ENCODE measurements around the gene XYLT1.
"Not testable (repeated sequence)": the region's sequence is repeated elsewhere in the genome, so short reads cannot be mapped to it uniquely, and the experiment has no call there.

XYLT1 gene, protein sequence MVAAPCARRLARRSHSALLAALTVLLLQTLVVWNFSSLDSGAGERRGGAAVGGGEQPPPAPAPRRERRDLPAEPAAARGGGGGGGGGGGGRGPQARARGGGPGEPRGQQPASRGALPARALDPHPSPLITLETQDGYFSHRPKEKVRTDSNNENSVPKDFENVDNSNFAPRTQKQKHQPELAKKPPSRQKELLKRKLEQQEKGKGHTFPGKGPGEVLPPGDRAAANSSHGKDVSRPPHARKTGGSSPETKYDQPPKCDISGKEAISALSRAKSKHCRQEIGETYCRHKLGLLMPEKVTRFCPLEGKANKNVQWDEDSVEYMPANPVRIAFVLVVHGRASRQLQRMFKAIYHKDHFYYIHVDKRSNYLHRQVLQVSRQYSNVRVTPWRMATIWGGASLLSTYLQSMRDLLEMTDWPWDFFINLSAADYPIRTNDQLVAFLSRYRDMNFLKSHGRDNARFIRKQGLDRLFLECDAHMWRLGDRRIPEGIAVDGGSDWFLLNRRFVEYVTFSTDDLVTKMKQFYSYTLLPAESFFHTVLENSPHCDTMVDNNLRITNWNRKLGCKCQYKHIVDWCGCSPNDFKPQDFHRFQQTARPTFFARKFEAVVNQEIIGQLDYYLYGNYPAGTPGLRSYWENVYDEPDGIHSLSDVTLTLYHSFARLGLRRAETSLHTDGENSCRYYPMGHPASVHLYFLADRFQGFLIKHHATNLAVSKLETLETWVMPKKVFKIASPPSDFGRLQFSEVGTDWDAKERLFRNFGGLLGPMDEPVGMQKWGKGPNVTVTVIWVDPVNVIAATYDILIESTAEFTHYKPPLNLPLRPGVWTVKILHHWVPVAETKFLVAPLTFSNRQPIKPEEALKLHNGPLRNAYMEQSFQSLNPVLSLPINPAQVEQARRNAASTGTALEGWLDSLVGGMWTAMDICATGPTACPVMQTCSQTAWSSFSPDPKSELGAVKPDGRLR

DNA sequence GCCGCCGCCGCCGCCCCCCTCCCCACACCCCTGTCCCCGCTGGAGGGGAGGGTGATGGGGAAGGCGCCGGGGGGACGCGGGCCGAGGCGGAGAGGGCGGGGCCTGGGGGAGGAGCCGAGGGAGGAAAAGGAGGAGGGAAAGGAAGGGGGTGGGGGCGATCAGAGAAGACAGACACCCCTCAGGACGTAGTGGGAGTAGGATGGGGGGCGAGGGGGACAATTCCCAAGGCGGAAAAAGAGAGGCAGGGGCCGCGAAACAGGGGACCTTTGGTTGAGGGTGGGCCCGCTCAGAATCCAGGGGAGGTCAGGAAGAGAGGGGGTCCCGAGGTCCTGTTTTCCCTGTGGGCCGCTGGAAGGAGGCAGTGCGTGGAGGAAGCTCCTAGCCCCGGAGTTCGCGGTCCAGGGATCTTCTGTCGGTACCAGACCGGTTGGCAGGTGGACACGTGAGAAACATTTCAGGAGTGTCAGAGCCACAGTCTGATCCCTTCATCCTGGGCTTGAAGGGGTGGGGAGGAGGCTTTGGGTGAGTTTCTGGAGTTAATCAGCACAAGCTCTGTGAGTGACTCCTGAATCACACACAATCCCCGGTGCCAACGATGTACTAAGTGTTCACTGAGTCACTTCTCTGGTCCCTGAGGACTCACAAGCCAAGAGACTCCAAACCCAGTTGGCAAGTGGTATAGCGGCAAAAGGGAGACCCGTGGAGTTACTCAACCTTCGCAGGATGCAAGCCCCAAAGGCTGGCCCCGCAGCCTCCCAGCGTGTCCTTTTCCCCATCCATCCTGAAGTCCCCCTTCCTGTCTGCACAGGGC lies at the start of gene XYLT1:
Gene XYLT1 (minus strand): TSS at position 53 of the 811 bp plus-strand sequence. CDS start 164 bp downstream, outside the sequence.
- H3K4me3 Mint-ChIP-seq, result peak within 1 kb of the TSS; percentile 85
- H3K4me1 Mint-ChIP-seq, result peaks cover 67% of the 10 kb centered on the region
- peak within 1 kb of the TSS; percentile 92 for H3K27ac Mint-ChIP-seq
- DNase-seq (ENCODE audit: low spot score in 2 of 2), result peak in 1 of 2 donors; percentile 55
- no peaks in the 10 kb centered on the region for H3K9me3 Mint-ChIP-seq
- peaks cover 18% of the 10 kb centered on the region for H3K36me3 Mint-ChIP-seq
- peak; percentile 81 for ATAC-seq

DNA sequence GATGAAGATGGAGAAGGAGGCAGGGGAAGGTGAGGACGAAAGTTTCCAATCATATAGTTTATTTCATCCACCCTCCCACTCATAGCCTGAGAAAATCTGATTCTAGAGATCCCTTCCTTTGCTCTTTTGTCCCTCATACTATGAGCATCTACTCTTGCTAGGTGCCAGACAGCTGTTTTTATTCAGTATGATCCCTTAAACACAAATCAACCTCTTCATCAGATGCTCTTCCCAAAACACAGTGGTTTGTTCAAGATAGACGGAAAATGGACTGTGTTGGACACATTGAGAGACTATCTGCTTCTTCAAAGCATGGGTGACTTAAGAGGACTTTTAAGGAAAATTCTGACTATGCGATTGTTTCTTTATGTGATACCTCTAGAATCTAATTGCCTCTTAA lies 49.4 kb upstream of the XYLT1 start:
- no peak overlapping the region for H3K4me3 Mint-ChIP-seq
- ATAC-seq (no peak), DNase-seq (ENCODE audit: low spot score in 2 of 2) (no peak)
- no peaks in the 10 kb centered on the region for H3K4me1 Mint-ChIP-seq
- no peak overlapping the region for H3K27ac Mint-ChIP-seq
- no peaks in the 10 kb centered on the region for H3K36me3 Mint-ChIP-seq
- no peaks in the 10 kb centered on the region for H3K9me3 Mint-ChIP-seq

DNA sequence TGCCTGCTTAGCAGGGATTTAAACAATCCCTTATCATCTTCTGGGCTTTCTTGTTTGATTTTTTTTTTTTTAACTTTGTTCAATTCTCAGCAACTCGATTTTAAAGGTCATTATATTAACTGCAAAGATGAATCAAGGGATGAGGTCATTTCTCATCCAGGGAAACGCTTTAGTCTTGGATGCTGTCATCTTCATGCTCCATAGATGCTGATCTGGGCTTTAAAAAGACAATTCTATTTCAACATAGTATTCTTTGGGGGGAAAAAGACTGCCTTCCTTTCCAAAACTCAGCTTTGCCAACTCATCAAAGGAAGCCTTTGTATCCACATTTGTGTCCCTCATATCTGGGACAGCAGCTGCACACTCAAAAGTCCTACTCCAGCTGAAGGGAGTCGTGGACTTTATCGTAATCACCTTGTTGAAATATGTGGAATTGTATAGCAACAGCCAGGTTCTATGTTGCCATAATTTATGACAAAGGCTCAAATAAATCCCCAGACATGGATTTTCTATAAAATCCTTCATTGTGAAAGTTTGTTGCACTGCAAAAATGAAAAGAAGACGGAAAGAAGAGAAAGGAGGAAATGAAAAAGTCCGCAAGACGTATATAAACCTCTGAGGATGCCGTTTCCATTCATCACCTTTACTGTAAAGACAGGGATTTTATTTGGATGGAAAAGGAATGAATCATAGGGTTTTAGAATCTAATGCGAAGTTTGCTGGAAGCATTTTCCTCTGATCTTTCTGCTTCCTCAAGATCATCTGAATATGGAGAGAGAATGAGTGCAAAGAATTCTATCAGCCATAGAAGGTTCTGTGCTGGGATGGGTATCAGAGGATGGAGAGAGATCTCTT lies 48.6 kb upstream of the XYLT1 start:
- H3K4me1 Mint-ChIP-seq, result no peaks in the 10 kb centered on the region
- no peaks in the 10 kb centered on the region for H3K36me3 Mint-ChIP-seq
- no peak overlapping the region for H3K4me3 Mint-ChIP-seq
- no peak overlapping the region for H3K27ac Mint-ChIP-seq
- DNase-seq (ENCODE audit: low spot score in 2 of 2) (no peak), ATAC-seq (no peak)
- no peaks in the 10 kb centered on the region for H3K9me3 Mint-ChIP-seq

DNA sequence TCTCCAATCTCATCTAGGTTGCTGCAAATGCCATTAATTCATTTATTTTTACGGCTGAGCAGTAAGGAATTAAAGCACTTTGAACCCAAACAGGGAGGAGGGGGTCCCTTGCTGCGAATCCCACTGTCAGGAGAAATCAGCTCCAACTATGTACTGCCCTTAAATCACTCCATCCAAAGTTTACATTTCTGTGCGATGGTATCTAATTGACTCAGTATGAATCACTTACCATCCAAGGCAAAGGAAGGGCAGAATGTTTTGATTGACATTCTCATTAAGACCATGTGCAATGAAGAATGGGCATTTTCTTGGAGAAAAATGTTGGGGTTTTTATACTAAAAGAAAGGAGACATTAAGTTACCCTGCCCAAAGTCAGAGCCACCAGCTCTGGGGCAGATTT lies 47.7 kb upstream of the XYLT1 start:
- Mint-ChIP-seq H3K4me1 (no peaks in the 10 kb centered on the region), H3K36me3 (no peaks in the 10 kb centered on the region), H3K4me3 (no peak overlapping the region), H3K9me3 (no peaks in the 10 kb centered on the region), H3K27ac (no peak overlapping the region)
- DNase-seq (ENCODE audit: low spot score in 2 of 2) (no peak), ATAC-seq (no peak)

DNA sequence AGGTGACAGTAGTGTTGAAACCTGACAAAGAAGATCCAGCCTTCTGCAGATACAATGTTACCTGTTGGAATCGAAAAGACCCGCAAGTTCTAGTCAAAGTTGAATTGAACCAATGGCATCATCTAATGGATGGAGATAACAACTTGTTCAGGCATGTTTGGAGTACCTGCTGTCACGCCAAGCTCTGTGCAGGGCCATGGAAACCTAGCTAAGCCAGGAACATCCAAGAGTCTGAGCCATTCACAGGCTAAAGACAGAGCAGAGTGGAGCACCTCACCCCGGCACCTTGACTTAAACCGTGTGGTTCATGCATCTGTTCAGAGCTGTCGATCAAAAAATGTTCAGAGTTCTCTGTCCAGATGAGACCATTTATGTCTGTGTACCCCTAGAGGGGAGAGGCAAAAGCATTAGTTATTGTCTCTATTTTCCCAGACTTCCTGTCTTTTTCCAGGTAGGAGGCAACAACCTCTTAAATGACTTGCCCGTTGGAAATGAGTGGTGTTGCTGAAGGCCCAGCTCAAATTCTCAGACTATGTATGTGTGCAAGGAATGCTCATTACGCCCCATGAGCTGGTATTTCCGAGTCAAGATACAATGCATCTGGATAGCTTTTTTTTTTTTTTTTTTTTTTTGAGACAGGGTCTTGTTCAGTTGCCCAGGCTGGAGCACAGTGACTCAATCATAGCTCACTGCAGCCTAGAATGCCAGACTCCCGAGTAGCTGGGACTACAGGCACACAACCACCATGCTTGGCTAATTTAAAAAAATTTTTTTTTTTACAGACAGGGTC lies 44.9 kb upstream of the XYLT1 start:
- Mint-ChIP-seq H3K27ac (no peak overlapping the region), H3K36me3 (no peaks in the 10 kb centered on the region), H3K9me3 (no peaks in the 10 kb centered on the region), H3K4me3 (no peak overlapping the region), H3K4me1 (no peaks in the 10 kb centered on the region)
- ATAC-seq, result no peak
- DNase-seq (ENCODE audit: low spot score in 2 of 2), result no peak

DNA sequence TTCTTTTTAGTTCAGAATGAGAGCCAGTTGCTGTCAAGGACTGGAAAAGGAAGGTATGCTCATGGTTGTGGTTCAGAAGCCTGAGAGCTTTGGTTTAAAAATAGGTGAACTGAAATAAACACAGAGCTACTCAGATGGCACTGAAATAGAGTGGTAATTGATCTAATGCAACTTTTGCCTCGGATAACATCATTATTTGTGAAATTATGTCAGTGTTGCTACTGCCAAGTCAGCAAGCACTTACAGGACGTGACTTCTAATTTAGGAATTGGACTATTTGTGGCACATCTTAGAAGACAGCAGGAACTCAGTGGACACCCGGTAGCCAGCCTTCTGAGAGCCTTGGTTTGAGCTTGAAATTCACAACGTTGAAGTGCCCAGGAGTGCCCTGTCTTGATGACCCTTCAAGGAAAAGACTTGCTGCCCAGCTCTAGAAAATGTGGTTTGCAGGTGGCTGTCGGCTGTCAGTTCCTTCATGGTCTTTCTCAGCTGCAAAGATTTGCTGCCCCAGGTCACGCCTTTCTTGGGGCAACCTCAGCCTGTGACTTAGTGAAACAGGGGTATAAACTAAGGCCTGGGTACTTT lies 42.0 kb upstream of the XYLT1 start:
- ATAC-seq (no peak), DNase-seq (ENCODE audit: low spot score in 2 of 2) (no peak)
- no peaks in the 10 kb centered on the region for H3K4me1 Mint-ChIP-seq
- H3K27ac Mint-ChIP-seq, result no peak overlapping the region
- no peaks in the 10 kb centered on the region for H3K9me3 Mint-ChIP-seq
- no peaks in the 10 kb centered on the region for H3K36me3 Mint-ChIP-seq
- H3K4me3 Mint-ChIP-seq, result no peak overlapping the region

DNA sequence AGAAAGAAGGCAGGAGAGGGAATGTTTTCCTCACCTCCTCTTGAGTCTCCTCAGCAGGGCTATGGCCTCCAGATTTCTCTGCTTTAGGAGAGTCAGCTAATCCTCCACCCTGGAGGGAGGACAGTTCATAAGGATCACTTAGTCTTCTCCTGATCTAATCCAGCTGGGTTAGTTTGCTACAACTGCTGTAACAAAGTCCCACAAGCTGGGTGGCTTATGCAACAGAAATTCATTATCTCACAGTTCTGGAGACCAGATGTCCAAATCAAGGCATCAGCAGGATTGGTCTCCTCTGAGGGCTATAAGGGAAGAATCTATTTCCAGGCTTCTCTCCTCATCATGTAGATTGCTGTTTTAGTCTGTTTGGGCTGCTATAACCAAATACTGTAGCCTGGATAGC lies 40.6 kb upstream of the XYLT1 start:
- no peaks in the 10 kb centered on the region for H3K36me3 Mint-ChIP-seq
- H3K9me3 Mint-ChIP-seq, result no peaks in the 10 kb centered on the region
- ATAC-seq (no peak), DNase-seq (ENCODE audit: low spot score in 2 of 2) (no peak)
- no peak overlapping the region for H3K27ac Mint-ChIP-seq
- H3K4me1 Mint-ChIP-seq, result no peaks in the 10 kb centered on the region
- no peak overlapping the region for H3K4me3 Mint-ChIP-seq

DNA sequence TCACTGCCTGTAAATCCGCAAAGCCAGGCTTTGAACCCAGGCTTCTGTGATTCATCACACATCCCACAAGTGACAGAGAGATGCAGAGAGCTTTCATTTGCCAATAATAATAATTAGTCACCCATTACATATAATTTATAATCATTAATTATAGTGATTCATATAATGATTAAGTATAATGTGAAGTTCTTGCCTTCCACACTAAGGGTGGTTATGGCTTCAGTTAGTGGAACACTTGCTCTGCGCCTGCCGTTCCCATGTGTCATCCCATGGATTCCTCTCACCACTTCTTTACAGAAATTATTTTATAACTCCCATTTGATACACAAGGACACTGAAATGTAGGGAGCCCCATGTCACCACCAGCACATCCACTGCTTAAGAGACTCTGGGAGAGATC lies 39.8 kb upstream of the XYLT1 start:
- ATAC-seq (no peak), DNase-seq (ENCODE audit: low spot score in 2 of 2) (no peak)
- no peaks in the 10 kb centered on the region for H3K36me3 Mint-ChIP-seq
- no peaks in the 10 kb centered on the region for H3K9me3 Mint-ChIP-seq
- H3K27ac Mint-ChIP-seq, result no peak overlapping the region
- H3K4me3 Mint-ChIP-seq, result no peak overlapping the region
- H3K4me1 Mint-ChIP-seq, result no peaks in the 10 kb centered on the region

DNA sequence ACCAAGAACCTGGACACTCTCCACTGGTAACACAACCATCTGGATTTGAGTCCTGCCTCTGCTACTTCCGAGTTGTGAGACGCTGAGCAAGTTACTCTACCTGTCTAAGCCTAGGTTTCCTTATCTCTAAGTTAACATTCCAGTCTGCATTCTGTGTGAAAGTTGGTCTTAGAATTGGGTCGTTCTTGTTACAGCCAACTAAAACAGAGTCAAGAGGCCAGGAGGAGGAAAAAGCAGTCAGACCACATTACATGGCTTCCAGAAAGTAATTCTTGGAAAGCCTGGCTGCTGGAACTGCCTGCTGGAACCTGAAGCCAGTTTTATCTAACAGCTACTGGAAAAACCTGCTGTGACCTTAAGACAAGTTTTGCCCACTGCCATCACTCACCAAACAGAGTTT lies 38.4 kb upstream of the XYLT1 start:
- Mint-ChIP-seq H3K27ac (no peak overlapping the region), H3K4me1 (no peaks in the 10 kb centered on the region), H3K36me3 (no peaks in the 10 kb centered on the region), H3K4me3 (no peak overlapping the region), H3K9me3 (no peaks in the 10 kb centered on the region)
- no peak for ATAC-seq
- DNase-seq (ENCODE audit: low spot score in 2 of 2), result no peak

DNA sequence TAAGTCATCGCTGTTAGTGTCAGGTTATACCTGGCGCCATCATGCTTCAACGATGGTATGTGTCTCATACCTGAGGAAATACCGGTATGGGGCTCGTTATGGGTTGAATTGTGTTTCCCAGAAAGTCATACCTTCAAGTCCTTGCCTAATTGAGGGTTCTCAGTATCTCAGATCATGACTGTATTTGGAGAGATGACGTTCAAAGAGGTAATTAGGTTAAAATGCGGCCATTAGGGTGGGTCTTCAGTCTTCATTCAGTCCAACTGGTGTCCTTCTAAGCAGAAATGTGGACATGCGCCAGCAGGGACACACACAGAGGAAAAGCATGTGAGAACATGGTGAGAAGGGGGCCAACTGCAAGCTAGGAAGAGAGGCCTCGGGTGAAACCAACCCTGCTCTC lies 37.5 kb upstream of the XYLT1 start:
- Mint-ChIP-seq H3K4me1 (no peaks in the 10 kb centered on the region), H3K27ac (no peak overlapping the region), H3K4me3 (no peak overlapping the region), H3K36me3 (no peaks in the 10 kb centered on the region), H3K9me3 (no peaks in the 10 kb centered on the region)
- ATAC-seq (no peak), DNase-seq (ENCODE audit: low spot score in 2 of 2) (no peak)

DNA sequence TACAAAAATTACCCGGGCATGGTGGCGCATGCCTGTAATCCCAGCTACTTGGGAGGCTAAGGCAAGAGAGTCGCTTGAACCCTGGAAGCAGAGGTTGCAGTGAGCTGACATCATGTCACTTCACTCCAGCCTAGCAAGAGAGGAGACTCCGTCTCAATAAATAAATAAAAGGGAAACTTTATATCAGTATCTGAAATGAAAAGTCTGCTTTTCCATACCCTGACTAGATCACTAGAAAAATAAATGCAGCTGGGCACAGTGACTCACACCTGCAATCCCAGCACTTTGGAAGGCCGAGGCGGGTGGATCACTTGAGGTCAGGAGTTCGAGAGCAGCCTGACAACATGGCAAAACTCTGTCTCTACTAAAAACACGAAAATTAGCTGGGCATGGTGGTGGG lies 36.8 kb upstream of the XYLT1 start:
- not testable (repeated sequence) for H3K36me3 Mint-ChIP-seq; H3K9me3 Mint-ChIP-seq; ATAC-seq; H3K4me1 Mint-ChIP-seq; H3K4me3 Mint-ChIP-seq; H3K27ac Mint-ChIP-seq; DNase-seq (ENCODE audit: low spot score in 2 of 2)

DNA sequence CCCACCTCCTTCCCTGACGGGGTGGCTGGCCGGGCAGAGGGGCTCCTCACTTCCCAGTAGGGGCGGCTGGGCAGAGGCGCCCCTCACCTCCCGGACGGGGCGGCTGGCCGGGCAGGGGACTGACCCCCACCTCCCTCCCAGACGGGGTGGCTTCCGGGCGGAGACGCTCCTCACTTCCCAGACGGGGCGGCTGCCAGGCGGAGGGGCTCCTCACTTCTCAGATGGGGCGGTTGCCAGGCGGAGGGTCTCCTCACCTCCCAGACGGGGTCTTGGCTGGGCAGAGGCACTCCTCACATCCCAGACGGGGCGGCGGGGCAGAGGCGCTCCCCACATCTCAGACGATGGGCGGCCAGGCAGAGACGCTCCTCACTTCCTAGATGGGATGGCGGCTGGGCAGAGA lies 35.1 kb upstream of the XYLT1 start:
- not testable (repeated sequence) for ATAC-seq; H3K4me3 Mint-ChIP-seq; H3K4me1 Mint-ChIP-seq; DNase-seq (ENCODE audit: low spot score in 2 of 2); H3K9me3 Mint-ChIP-seq; H3K27ac Mint-ChIP-seq; H3K36me3 Mint-ChIP-seq

DNA sequence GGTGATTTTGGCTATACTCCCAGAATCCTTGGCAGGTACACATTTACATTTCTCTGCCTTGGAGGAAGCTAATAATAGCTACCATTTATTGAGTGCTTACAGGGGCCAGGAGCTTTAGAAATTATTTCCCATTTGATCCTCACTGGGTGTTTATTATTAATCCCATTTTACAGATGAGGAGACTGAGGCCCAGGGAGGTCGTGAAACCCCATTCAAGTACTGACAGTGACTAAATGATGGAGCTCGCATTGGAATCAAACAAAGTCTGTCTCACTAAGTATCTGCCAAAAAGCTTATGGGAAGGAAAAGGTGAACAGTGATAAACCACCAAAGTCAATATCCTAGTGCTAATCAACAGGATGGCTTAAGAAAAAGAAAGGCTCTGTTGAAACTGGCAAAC lies 33.3 kb upstream of the XYLT1 start:
- ATAC-seq (no peak), DNase-seq (ENCODE audit: low spot score in 2 of 2) (no peak)
- Mint-ChIP-seq H3K9me3 (no peaks in the 10 kb centered on the region), H3K4me3 (no peak overlapping the region), H3K4me1 (no peaks in the 10 kb centered on the region), H3K36me3 (no peaks in the 10 kb centered on the region), H3K27ac (no peak overlapping the region)
